IgD-negative memory B cell (primary cell): ENCODE data around the gene GOLGA3. TPM values are rescaled to one million over a fixed set of nuclear protein-coding genes. Genes with fewer than 3 reads are reported as not detected.

Experiments used
- H3K27ac Mint-ChIP-seq, 3 donors: one replicate each; pipeline ENCODE4 v1.8.0; 2020 to 2022; ENCODE audit warnings: mild to moderate bottlenecking in 3 of 3, mixed read lengths in 3 of 3, moderate library complexity in 1 of 3
- H3K27me3 Mint-ChIP-seq: one replicate; pipeline ENCODE4 v1.8.0; 2021; ENCODE audit warnings: mixed read lengths
- H3K36me3 Mint-ChIP-seq: one replicate; pipeline ENCODE4 v1.8.0; 2020; ENCODE audit warnings: mild to moderate bottlenecking, mixed read lengths
- H3K4me1 Mint-ChIP-seq, 3 donors: one replicate each; pipeline ENCODE4 v1.8.0; 2020 to 2022; ENCODE audit warnings: mixed read lengths in 3 of 3, mild to moderate bottlenecking in 1 of 3
- H3K4me3 Mint-ChIP-seq, 4 donors: one replicate each; pipeline ENCODE4 v1.8.0; 2020 to 2022; ENCODE audit warnings: mild to moderate bottlenecking in 4 of 4, mixed read lengths in 4 of 4, moderate library complexity in 3 of 4
- H3K9me3 Mint-ChIP-seq, 3 donors: one replicate each; pipeline ENCODE4 v1.8.0; 2020 to 2021; ENCODE audit warnings: mixed read lengths in 3 of 3, mild to moderate bottlenecking in 1 of 3
- polyA plus RNA-seq: library from polyadenylated mRNA; unstranded; fragments of 300-500 nt; fragmentation: Illumina TruSeq; gene quantifications from one replicate; pipeline ENCODE4 v1.2.3, GENCODE V29; 2021

GOLGA3 gene
- polyA plus RNA-seq, 1 donor from 2014 or later: 11.5 TPM

DNA sequence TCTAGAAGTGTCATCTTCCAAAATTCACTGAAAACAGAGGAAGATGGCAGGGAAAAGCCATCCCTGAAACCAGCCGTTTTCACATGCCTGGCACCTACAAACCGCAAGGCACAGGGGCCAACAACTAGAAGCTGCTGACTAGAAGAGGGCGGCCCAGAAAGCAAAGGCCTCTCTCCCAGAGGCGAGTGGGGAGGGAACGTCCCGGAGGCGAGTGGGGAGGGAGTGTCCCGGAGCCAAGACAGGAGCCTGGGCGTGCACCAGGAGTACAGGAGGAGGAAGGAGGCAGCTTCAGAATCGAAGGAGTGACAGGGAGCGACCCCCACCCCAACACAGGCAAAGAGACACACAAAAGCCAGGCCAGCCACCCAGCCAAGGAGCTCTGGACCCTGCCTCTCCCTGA is 88.0 kb downstream of the GOLGA3 start:
- H3K9me3 Mint-ChIP-seq: peaks cover 0 to 2% (median 0%) of the 10 kb centered on the region in 3 donors
- no peak overlapping the region for H3K27ac Mint-ChIP-seq
- no peak overlapping the region for H3K4me3 Mint-ChIP-seq
- no peaks in the 10 kb centered on the region for H3K27me3 Mint-ChIP-seq
- peaks cover 2% of the 10 kb centered on the region for H3K36me3 Mint-ChIP-seq
- peaks cover 2 to 12% (median 10%) of the 10 kb centered on the region in 3 donors for H3K4me1 Mint-ChIP-seq

DNA sequence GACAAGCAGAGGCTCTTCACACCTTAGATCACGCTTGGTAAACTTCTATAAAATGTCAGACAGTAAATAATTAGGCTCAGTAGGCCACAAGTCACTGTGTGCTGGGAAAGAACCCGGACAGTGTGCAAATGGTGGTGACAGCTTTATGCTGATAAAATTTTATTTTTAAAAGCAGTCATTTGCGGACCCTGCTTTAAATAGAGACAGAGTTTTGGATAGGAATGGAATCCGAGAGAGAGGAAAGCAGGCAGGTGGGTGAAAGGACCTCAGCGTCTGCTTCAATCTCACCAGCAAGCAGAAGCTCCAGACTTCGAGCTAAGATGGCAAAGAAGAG is 88.4 kb downstream of the GOLGA3 start:
- Mint-ChIP-seq H3K4me1 (peaks cover 2 to 12% (median 10%) of the 10 kb centered on the region in 3 donors), H3K4me3 (no peak overlapping the region), H3K36me3 (peaks cover 2% of the 10 kb centered on the region), H3K27me3 (no peaks in the 10 kb centered on the region), H3K9me3 (peaks cover 0 to 2% (median 0%) of the 10 kb centered on the region in 3 donors), H3K27ac (peak overlapping the region in 1 of 3 donors; percentile 5)

DNA sequence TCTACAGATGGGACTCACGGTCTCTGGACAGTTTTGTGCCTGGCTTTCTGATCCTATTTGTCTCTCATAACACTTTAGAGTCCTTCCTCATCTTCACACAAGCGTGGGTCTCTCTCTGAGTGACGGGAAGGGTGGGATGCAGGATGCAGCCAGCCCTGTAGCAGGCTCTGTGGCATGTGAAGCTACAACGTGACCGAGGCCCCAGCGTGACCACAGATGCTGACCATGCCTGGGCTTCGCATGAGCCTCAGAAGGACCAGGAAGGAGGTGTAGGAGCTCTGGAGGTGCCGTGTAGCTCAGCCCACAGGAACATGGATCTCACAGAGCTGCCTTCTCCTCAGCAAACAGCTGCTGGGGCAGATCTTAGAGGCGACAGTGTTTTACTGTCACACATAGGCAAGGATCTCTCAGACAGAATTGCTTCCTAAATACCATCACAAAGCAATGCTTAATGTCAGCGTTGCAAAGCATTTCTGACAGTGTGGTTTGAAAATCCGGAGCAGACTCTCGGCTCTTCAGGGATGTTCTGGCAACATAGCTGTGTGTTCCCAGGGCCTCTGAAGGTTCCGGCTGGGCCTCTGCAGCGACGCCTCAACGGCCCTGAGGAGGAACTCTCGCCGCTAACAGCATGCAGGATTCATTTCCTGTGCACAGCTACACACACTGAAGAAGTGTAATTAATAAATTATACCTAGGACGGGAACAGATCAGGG is 88.9 kb downstream of the GOLGA3 start:
- Mint-ChIP-seq H3K9me3 (peaks cover 0 to 2% (median 0%) of the 10 kb centered on the region in 3 donors), H3K27me3 (no peaks in the 10 kb centered on the region), H3K4me1 (peaks cover 2 to 12% (median 10%) of the 10 kb centered on the region in 3 donors), H3K36me3 (peaks cover 2% of the 10 kb centered on the region), H3K27ac (peak overlapping the region in 1 of 3 donors; percentile 5), H3K4me3 (no peak overlapping the region)

DNA sequence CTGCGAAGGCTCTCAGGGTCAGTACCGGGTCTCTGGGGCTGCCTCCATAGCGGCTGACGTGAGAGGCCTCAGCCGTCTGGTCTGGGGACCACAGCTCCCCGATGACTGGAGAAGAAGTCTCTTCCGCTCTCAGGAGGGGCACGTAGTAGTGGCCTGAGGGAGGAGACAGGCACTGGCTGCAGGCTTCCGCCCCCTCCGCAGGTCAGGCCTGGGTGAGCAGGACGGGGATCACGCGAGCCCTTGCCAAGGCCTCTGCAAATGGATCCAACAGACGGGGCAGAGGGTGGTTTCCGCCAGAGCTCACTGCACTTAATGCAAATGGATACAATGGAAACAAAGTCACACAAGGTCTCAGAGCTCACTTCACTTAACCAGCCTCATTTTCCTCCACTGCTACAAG is 91.8 kb downstream of the GOLGA3 start:
- Mint-ChIP-seq H3K9me3 (no peaks in the 10 kb centered on the region), H3K4me1 (peaks cover 2 to 7% (median 2%) of the 10 kb centered on the region in 3 donors), H3K36me3 (peaks cover 2% of the 10 kb centered on the region), H3K27me3 (no peaks in the 10 kb centered on the region), H3K27ac (no peak overlapping the region), H3K4me3 (no peak overlapping the region)

DNA sequence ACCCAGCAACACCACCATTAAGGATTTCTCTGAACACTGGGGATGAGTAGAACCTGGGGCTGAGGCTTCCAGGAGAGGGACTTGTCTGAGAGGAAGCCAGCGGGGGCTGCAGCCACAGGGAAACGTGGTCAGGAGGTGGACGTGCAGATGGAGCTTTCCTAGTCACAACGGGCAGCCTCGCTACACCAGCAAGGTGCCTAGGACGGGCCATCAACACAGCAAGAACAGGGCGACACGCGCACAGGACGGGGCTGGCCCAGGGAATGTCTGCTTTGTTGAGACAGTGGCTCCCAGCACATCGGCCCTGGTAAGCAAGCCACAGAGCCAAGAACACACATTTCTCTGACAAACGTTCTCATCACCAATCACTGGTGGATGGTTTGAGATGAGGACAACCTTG is 92.3 kb downstream of the GOLGA3 start:
- Mint-ChIP-seq H3K9me3 (peaks cover 0 to 2% (median 0%) of the 10 kb centered on the region in 3 donors), H3K27me3 (no peaks in the 10 kb centered on the region), H3K27ac (no peak overlapping the region), H3K4me1 (peaks cover 0 to 1% (median 0%) of the 10 kb centered on the region in 3 donors), H3K36me3 (peaks cover 6% of the 10 kb centered on the region), H3K4me3 (no peak overlapping the region)

DNA sequence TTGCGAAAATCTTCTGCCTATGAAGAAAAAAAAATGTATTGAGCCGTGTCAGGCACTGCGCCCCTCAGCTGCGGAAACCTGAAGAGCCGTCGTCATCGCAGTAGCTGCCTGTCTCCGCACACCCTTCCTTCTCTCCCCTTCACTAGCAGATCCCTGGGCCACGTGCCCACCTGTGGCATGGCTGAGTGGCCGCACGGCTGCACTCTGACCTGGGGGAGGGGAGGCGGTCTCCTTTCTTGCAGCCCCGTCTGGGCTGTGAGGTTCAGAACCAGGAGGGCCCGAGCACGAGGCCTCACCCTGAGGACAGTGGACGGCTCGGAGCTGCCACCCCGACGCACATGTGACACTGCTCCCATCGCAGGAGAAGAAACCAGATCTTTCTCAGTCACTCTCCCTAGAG is 93.2 kb downstream of the GOLGA3 start:
- peaks cover 0 to 2% (median 0%) of the 10 kb centered on the region in 3 donors for H3K9me3 Mint-ChIP-seq
- no peak overlapping the region for H3K4me3 Mint-ChIP-seq
- H3K4me1 Mint-ChIP-seq: peaks cover 0 to 1% (median 0%) of the 10 kb centered on the region in 3 donors
- no peaks in the 10 kb centered on the region for H3K27me3 Mint-ChIP-seq
- no peak overlapping the region for H3K27ac Mint-ChIP-seq
- H3K36me3 Mint-ChIP-seq: peaks cover 4% of the 10 kb centered on the region

DNA sequence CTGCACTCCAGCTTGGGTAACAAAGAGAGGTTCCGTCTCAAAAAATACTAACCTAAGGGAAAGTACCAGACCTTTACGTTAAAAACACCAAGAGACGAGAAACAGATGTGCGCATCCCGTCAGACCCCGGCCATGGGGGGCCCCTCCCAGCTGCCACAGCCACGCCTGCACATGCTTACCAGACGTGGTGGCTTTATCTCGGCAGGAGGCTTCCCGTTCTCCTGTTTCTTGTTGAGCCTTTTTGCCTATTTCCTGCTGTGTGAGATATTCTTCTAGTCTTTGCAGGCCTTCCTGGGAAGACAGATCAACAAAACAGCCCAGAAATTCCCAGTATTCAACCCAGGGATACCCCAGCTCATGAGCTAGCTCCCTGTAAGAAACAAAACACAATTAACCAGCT is 94.5 kb downstream of the GOLGA3 start:
- H3K4me3 Mint-ChIP-seq: no peak overlapping the region
- H3K27ac Mint-ChIP-seq: no peak overlapping the region
- peaks cover 0 to 2% (median 0%) of the 10 kb centered on the region in 3 donors for H3K9me3 Mint-ChIP-seq
- H3K36me3 Mint-ChIP-seq: peaks cover 4% of the 10 kb centered on the region
- peaks cover 0 to 1% (median 0%) of the 10 kb centered on the region in 3 donors for H3K4me1 Mint-ChIP-seq
- H3K27me3 Mint-ChIP-seq: no peaks in the 10 kb centered on the region

DNA sequence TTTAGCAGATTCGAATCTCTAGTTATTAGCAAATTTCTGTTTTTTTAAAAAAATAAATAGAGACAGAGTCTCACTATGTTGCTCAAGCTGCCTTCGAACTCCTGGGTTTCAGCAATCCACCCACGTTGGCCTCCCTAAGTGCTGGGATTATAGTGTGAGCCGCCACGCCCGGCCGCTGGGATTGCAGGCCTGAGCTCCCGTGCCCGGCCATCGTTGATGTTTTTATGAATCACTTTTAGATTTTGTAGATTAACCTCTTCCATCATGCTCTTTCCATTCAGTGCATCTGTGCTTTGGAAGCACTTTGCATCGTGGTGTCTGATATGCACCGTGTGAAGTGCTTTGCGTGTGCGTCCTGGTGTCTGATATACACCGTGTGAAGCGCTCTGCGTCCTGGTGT is 97.1 kb downstream of the GOLGA3 start:
- Mint-ChIP-seq H3K27me3 (no peaks in the 10 kb centered on the region), H3K9me3 (peaks cover 0 to 2% (median 0%) of the 10 kb centered on the region in 3 donors), H3K4me3 (peak overlapping the region in 1 of 4 donors; percentile 34), H3K36me3 (peaks cover 7% of the 10 kb centered on the region), H3K4me1 (peaks cover 0 to 1% (median 0%) of the 10 kb centered on the region in 3 donors), H3K27ac (peak overlapping the region in 1 of 3 donors; percentile 2)

DNA sequence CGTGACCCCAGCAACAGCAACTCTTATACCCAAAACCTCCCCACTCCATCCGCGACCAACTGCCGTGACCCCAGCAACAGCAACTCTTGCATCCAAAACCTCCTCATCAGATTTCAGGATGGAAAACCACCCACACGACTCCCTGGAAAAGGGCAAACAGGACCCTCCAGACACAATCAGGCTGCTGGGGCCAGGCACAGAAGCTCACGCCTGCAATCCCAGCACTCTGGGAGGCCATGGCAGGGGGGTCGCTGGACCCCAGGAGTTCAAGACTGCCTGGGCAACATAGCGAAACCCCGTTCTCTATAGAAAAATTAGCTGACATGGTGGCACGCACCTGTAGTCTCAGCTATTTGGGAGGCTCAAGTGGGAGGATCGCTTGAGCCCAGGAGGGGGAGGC is 98.3 kb downstream of the GOLGA3 start:
- no peak overlapping the region for H3K27ac Mint-ChIP-seq

DNA sequence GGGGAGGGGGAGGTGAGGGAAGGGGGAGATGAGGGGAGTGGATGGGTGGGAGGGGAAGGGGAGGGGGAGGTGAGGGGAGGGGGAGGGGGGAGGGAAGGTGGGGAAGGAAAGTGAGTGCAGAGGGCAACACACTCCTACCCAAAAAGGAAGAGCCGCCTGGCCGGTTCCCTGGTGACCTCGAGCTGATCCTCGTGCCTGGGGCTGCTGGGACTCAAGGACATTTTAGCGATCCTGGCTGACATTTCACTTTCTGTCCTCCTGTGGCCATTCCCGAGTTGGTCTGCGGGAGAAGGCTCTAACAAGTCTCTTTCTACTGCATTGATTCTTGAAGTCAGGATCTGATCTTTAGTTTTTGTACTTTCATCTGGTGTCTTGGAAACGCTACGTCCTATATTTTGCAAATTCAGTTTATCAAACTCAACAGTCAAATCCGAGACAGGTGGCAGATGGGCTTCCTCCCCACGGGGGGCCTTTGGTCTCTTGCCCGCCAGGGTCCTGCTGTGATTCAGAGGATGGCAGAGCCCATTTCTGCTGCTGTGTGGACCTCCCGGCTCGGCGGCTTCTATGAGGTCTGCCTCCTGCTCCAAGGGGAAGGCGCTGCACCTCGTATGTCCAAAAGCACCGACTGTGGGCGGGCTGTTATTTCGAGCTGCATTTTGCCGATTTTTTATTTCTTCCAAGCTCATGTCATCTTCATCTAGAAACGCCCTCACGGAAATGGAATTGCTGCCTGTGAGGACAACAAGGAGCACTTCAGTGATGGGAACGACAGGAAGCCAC is 98.9 kb downstream of the GOLGA3 start:
- Mint-ChIP-seq H3K36me3 (peaks cover 7% of the 10 kb centered on the region), H3K4me1 (peaks cover 0 to 1% (median 0%) of the 10 kb centered on the region in 3 donors), H3K4me3 (peak overlapping the region in 1 of 4 donors; percentile 29), H3K9me3 (peaks cover 0 to 2% (median 0%) of the 10 kb centered on the region in 3 donors), H3K27me3 (no peaks in the 10 kb centered on the region), H3K27ac (no peak overlapping the region)

More for the DNA sequence above, 98.3 kb downstream of the GOLGA3 start:
- H3K4me1 Mint-ChIP-seq: peaks cover 0 to 1% (median 0%) of the 10 kb centered on the region in 3 donors
- H3K27me3 Mint-ChIP-seq: no peaks in the 10 kb centered on the region
- peak overlapping the region in 1 of 4 donors; percentile 29 for H3K4me3 Mint-ChIP-seq
- H3K36me3 Mint-ChIP-seq: peaks cover 7% of the 10 kb centered on the region
- peaks cover 0 to 2% (median 0%) of the 10 kb centered on the region in 3 donors for H3K9me3 Mint-ChIP-seq

DNA sequence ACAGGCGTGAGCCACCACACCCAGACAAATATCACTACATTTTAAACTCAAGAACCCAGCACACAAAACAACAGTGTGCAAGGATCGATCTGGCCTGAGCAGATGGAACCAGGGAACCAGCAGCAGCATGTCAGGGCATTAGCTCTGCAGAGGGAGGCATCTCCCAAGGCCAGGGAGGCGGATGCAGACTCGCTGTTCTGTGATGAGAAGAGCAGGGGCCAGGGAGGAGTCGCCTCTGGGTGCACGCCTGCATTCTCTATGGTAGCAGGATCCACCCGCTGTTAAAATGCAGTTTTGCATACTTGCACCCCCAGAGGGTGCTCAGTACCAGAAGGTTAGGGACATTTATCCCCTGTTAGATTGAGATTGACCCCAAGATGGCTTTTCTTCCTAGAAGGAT is 100.2 kb downstream of the GOLGA3 start:
- peaks cover 10% of the 10 kb centered on the region for H3K36me3 Mint-ChIP-seq
- peaks cover 0 to 2% (median 0%) of the 10 kb centered on the region in 3 donors for H3K9me3 Mint-ChIP-seq
- H3K4me1 Mint-ChIP-seq: peaks cover 0 to 1% (median 0%) of the 10 kb centered on the region in 3 donors
- H3K4me3 Mint-ChIP-seq: no peak overlapping the region
- no peak overlapping the region for H3K27ac Mint-ChIP-seq
- no peaks in the 10 kb centered on the region for H3K27me3 Mint-ChIP-seq

DNA sequence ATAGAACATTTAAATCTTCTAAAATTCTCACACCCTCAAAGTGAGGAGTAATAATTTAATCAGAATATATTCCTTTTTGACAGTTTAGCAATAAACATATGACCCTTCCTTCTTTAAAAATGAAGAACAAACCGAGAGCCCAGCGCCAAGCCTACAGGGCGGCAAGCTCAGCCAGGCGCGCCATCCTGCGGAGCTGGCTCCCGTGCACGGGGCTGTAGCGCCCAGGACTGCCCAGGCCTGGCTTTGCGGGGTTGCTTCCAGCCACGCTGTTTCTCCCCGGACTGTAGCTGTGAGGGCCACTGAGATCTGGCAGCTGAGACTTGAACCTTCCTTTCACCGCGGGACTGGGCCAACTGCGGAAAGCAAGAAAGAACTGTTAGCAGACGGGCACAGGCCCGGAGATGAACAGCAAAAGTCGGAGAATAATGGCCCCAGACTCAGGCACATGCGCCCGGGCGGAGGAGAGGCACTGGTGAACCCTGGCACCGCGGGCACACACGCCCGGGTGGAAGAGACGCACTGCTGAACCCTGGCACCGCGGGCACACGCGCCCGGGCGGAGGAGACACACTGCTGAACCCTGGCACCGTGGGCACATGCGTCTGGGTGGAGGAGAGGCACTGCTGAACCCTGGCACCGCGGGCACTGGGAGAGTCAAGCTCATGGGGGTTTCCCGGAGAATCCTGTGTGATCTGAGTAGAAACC is 101.4 kb downstream of the GOLGA3 start:
- Mint-ChIP-seq H3K36me3 (peaks cover 10% of the 10 kb centered on the region), H3K4me1 (peaks cover 0 to 1% (median 0%) of the 10 kb centered on the region in 3 donors), H3K9me3 (peaks cover 0 to 2% (median 0%) of the 10 kb centered on the region in 3 donors), H3K27me3 (no peaks in the 10 kb centered on the region), H3K27ac (no peak overlapping the region), H3K4me3 (no peak overlapping the region)

DNA sequence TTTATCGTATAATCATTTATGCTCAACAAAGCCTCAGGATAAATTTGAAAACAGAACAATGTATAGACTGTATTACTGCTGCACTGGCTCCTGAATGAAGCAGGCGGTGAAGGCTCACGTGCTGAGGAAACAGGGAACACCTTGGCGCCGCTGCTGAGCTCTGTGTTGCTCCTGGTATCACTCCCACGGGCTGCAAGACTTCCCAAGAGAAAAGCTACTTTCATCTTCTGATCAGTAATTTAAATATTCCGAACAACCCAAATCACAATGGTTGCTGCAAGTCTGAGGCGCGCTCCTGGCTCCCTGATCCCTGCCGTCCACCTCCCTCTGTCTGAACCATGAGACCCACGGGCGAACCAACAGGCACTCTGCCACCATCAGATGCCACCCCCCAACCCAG is 102.3 kb downstream of the GOLGA3 start:
- Mint-ChIP-seq H3K9me3 (no peaks in the 10 kb centered on the region), H3K4me1 (peaks cover 0 to 1% (median 0%) of the 10 kb centered on the region in 3 donors), H3K4me3 (no peak overlapping the region), H3K36me3 (peaks cover 8% of the 10 kb centered on the region), H3K27ac (no peak overlapping the region), H3K27me3 (no peaks in the 10 kb centered on the region)

DNA sequence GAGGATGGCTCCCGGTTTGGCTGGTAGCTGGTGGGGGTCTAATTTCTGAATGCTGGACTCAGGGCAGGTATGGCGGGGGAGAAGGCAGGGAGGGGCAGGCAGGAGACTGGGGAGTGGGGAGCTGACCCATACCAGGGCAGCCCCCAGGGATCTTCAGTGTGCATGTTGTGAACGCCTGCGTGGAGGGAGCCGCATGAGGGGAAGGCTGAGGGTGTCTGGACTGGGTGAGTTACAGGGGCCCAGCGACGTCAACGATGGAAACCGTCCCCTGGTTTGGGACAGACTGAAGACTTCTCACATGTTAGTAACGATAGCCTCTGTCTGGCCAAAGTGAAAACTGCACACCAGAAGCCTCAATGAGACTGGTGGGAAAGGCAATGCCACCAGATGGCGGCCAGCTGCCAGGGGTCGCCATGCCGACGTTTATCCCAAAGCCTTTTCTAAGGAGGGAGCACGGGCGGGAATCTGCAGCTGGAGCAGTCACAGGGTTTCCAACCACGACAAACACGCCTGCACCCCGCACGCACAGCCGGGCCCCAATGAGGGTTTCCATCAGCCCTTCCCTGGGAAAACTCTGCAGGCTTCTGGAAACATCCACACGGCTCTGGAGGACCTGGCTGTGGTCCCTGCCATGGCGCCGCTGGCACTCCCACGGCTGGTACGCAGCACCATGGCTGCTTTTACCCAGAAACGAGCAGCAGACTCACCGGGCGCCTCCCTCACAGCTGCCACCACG is 104.0 kb downstream of the GOLGA3 start:
- Mint-ChIP-seq H3K36me3 (peaks cover 8% of the 10 kb centered on the region), H3K4me1 (no peaks in the 10 kb centered on the region), H3K4me3 (no peak overlapping the region), H3K9me3 (no peaks in the 10 kb centered on the region), H3K27me3 (no peaks in the 10 kb centered on the region), H3K27ac (no peak overlapping the region)
